MM.1S (cell line): ENCODE data around the gene SETDB1.

Experiments
- DNase-seq: peaks from one replicate; pipeline ENCODE4 v3.0.0-alpha.2; 2015
- H2AFZ ChIP-seq: fragments of 300-600 bp; sonication (generic); 2 replicates; pipeline ENCODE4 v1.6.0; 2016; ENCODE audit warnings: antibody characterized with exemption, low read length
- H3F3A ChIP-seq: fragments of 300-600 bp; sonication (generic); 2 replicates; pipeline ENCODE4 v1.6.1; 2016; ENCODE audit warnings: mild to moderate bottlenecking, antibody characterized with exemption, low read length, moderate library complexity, mixed read lengths; ENCODE audit not compliant: insufficient read depth
- H3K27ac ChIP-seq: fragments of 300-600 bp; sonication (generic); 2 replicates; pipeline ENCODE4 v1.5.1; 2016; ENCODE audit warnings: mild to moderate bottlenecking, low read length
- H3K27me3 ChIP-seq: fragments of 300-600 bp; sonication (generic); replicated peaks from 2 replicates; pipeline ENCODE4 v1.6.0; 2016; ENCODE audit warnings: low read length; ENCODE audit not compliant: insufficient read depth
- H3K36me3 ChIP-seq: fragments of 300-600 bp; sonication (generic); replicated peaks from 2 replicates; pipeline ENCODE4 v1.6.1; 2016; ENCODE audit warnings: mild to moderate bottlenecking, low read length, mixed read lengths; ENCODE audit not compliant: insufficient read depth
- H3K4me1 ChIP-seq: fragments of 300-600 bp; sonication (generic); 2 replicates; pipeline ENCODE4 v1.6.1; 2016; ENCODE audit warnings: low read length, mixed read lengths
- H3K4me2 ChIP-seq: fragments of 300-600 bp; sonication (generic); 2 replicates; pipeline ENCODE4 v1.6.0; 2016; ENCODE audit warnings: low read depth, low read length
- H3K4me3 ChIP-seq: fragments of 300-600 bp; sonication (generic); 2 replicates; pipeline ENCODE4 v1.5.1; 2016; ENCODE audit warnings: low read length, mixed read lengths
- H3K79me2 ChIP-seq: fragments of 300-600 bp; sonication (generic); 2 replicates; pipeline ENCODE4 v1.6.1; 2016; ENCODE audit warnings: mixed run types, low read length, mixed read lengths
- H3K9ac ChIP-seq: fragments of 300-600 bp; sonication (generic); 2 replicates; pipeline ENCODE4 v1.6.1; 2016; ENCODE audit warnings: low read length, mixed read lengths
- H3K9me2 ChIP-seq: fragments of 300-600 bp; sonication (generic); replicated peaks from 2 replicates; pipeline ENCODE4 v1.6.1; 2016; ENCODE audit warnings: mild to moderate bottlenecking, low read length, mixed read lengths; ENCODE audit not compliant: insufficient read depth
- H3K9me3 ChIP-seq: fragments of 300-600 bp; sonication (generic); replicated peaks from 2 replicates; pipeline ENCODE4 v1.6.1; 2016; ENCODE audit warnings: mild to moderate bottlenecking, low read length, mixed read lengths; ENCODE audit not compliant: insufficient read depth
- H4K20me1 ChIP-seq: fragments of 300-600 bp; sonication (generic); 2 replicates; pipeline ENCODE4 v1.6.1; 2016; ENCODE audit warnings: mild to moderate bottlenecking, low read length, moderate library complexity, mixed read lengths; ENCODE audit not compliant: insufficient read depth
- CTCF ChIP-seq: fragments of 300-600 bp; sonication (generic); IDR thresholded peaks from 2 replicates; pipeline ENCODE4 v1.5.1; 2016; ENCODE audit warnings: antibody characterized with exemption, low read length, mixed read lengths
- EZH2 ChIP-seq: fragments of 300-600 bp; sonication (generic); optimal IDR thresholded peaks from 2 replicates; pipeline ENCODE3; 2017; ENCODE audit warnings: low read depth, mild to moderate bottlenecking, antibody characterized with exemption, low read length, mixed read lengths
- EZH2phosphoT487 ChIP-seq: fragments of 300-600 bp; sonication (generic); IDR thresholded peaks from 2 replicates; pipeline ENCODE4 v1.6.1; 2018; ENCODE audit warnings: antibody characterized with exemption, low read length

The SETDB1 gene

DNA sequence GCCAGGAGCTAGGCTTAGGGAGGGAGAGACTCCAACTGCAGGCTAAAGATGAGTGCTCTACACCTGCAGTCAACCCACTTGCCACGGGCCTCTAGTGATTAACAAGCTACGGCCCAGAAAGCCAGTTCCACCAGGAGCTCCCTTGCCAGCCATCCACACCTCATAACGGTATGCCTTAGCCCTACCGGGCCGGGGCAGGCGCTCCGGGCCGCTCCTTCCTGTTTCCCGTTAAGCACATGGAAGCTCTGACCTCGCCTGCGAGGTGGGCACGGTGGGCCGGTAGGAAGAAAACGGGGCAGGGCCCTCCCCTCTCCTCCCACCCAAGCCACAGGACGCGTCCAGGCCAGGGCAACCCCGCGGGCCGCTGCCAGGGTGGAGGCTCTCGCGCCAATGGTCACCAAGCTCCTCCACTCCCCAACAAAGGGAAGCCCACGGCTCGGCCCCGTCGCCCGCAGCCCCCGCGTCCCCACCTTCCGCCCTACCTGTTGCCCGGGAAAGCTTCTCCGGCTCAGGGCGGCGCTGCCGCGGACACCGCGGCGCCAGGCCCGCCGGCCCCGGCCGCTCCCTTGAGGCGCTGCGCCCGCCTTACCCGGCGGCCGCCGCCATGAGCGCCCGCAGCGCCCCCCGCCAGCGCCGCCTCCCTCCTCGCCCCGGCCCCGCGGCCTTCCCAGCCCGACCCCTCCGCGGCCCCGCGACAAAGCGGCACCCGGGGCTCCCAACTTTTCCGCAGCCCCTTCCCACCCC is 47.8 kb downstream of the SETDB1 start:
- no peaks in the 10 kb centered on the region for H3K9me3 ChIP-seq
- H3K9ac ChIP-seq: peak overlapping the region; percentile 86
- H3K27me3 ChIP-seq: no peaks in the 10 kb centered on the region
- H3K27ac ChIP-seq: peak overlapping the region; percentile 30; the same call in 1 of the 2 replicates
- DNase-seq: peak; percentile 47
- peaks cover 50% of the 10 kb centered on the region for H3K79me2 ChIP-seq
- H3F3A ChIP-seq: peaks cover 14% of the 10 kb centered on the region; the same call in 1 of the 2 replicates
- no peaks in the 10 kb centered on the region for H3K9me2 ChIP-seq
- peak overlapping the region; percentile 91 for H3K4me3 ChIP-seq
- peaks cover 31% of the 10 kb centered on the region for H3K4me1 ChIP-seq
- peak overlapping the region; percentile 73 for H2AFZ ChIP-seq
- H3K4me2 ChIP-seq: peak overlapping the region; percentile 86
- no peak for TF ChIP-seq EZH2
- no peak for TF ChIP-seq EZH2phosphoT487
- TF ChIP-seq CTCF: no peak
- 0 out of 2 replicates have a peak, but pooled peaks cover 6% of the 10 kb centered on the region for H4K20me1 ChIP-seq
- H3K36me3 ChIP-seq: no peaks in the 10 kb centered on the region

DNA sequence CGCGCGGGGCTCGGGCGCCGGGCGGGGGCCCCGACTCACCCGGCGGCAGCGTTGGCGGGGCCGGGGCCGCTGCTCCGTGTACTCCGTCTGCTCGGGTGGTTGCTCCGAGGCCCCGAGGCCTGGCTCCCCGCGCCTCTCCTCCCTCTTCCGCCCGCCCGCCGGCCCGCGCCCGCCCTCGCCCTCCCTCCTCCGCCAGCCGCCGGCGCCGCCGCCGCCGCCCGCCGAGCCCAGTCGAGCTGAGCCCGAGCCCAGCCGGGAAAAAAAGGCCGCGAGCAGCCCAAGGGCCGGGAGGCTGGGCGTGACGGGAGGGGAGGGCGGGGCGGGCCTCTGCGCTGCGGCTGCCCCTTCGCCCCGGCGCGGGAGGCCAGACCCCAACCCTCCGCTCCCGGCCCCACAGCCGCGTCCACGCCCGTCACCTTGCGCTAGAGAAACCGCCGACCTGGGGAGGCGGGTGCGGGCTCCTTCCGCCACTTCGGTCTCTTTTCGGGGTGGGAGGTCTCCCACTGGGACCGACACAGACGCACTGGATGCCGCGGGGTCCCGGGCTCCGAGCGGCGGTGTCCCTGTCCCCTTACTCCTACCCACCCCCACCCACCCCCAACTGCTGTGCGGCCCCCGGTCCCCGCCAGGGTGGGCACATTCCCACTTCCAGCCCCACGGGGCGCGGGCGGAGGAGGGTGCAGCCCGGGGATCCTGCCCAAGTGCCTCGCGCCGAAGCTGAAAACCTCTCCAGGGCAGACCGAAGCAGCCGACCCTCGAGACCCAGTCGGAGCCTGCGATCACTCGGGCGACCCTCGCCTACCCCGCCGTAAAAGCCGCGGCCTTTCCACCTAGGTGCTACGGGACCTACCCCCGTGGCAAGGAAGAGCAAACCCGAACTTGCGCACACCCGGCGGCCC is 48.7 kb downstream of the SETDB1 start, which contains the start of gene CERS2:
CERS2 (minus strand) TSS at position 256 of the 899 bp plus-strand sequence. CDS start 5,745 bp downstream, outside the sequence.
- peak within 1 kb of the TSS; percentile 86 for H3K4me2 ChIP-seq
- peak within 1 kb of the TSS; percentile 91 for H3K4me3 ChIP-seq
- peaks cover 14% of the 10 kb centered on the region; the same call in 1 of the 2 replicates for H3F3A ChIP-seq
- peak within 1 kb of the TSS; percentile 86 for H3K9ac ChIP-seq
- peak within 1 kb of the TSS; percentile 30; the same call in 1 of the 2 replicates for H3K27ac ChIP-seq
- H3K4me1 ChIP-seq: peaks cover 37% of the 10 kb centered on the region
- peak; percentile 93 for DNase-seq
- no peaks in the 10 kb centered on the region for H3K36me3 ChIP-seq
- TF ChIP-seq CTCF: no peak
- TF ChIP-seq EZH2: no peak
- TF ChIP-seq EZH2phosphoT487: no peak
- H3K9me2 ChIP-seq: no peaks in the 10 kb centered on the region
- H3K79me2 ChIP-seq: peaks cover 44% of the 10 kb centered on the region
- H3K27me3 ChIP-seq: no peaks in the 10 kb centered on the region
- H4K20me1 ChIP-seq: 0 out of 2 replicates have a peak, but pooled peaks cover 6% of the 10 kb centered on the region
- H3K9me3 ChIP-seq: no peaks in the 10 kb centered on the region
- H2AFZ ChIP-seq: peak within 1 kb of the TSS; percentile 73

GRCh38 chr1:150976401-150976821 is 50.2 kb downstream of the SETDB1 start:
- Histone ChIP-seq H3K9ac (no peak overlapping the region), H3K4me2 (no peak overlapping the region), H3K36me3 (no peaks in the 10 kb centered on the region), H3K9me3 (no peaks in the 10 kb centered on the region), H3K9me2 (no peaks in the 10 kb centered on the region), H3K79me2 (peaks cover 28% of the 10 kb centered on the region), H3K4me1 (peaks cover 41% of the 10 kb centered on the region), H3F3A (peaks cover 14% of the 10 kb centered on the region; the same call in 1 of the 2 replicates), H3K4me3 (no peak overlapping the region), H3K27me3 (no peaks in the 10 kb centered on the region), H4K20me1 (no peaks in the 10 kb centered on the region), H3K27ac (no peak overlapping the region), H2AFZ (no peak overlapping the region)
- no peak for DNase-seq
- no peak for TF ChIP-seq CTCF
- TF ChIP-seq EZH2phosphoT487: no peak
- TF ChIP-seq EZH2: no peak
